SK-N-SH (cell line): Measurements from ENCODE around the gene ZNF79.

ENCODE experiments used
- CTCF ChIP-seq: fragments of 200-600 bp; sonication (generic); IDR thresholded peaks from 2 replicates; pipeline ENCODE4 v1.6.1; 2017; ENCODE audit warnings: antibody characterized with exemption, mild to moderate bottlenecking, moderate library complexity
- ELF1 ChIP-seq: IDR thresholded peaks from 2 replicates; pipeline ENCODE4 v1.4.0; 2012
- RAD21 ChIP-seq: IDR thresholded peaks from 2 replicates; pipeline ENCODE4 v1.6.1; 2012; ENCODE audit warnings: mild to moderate bottlenecking, low read length

GRCh38 chr9:127451858-127452656 is 27.9 kb downstream of the ZNF79 start:
- no peak for TF ChIP-seq RAD21
- no peak for TF ChIP-seq ELF1
- no peak; the same call in 1 of the 2 replicates for TF ChIP-seq CTCF
